ENCODE results near the gene BZW1. TPM values are rescaled to one million over a fixed set of nuclear protein-coding genes. Genes with fewer than 3 reads are reported as not detected.

Gene BZW1
- total RNA-seq, 1 donor from 2014 or later: 63.2 TPM

GRCh38 chr2:200847939-200848338 is 36.2 kb downstream of the BZW1 start:
- intact Hi-C loops (cut with micrococcal nuclease): no loop called here
- Histone ChIP-seq H3K9me3 (replicated peaks) (no peaks in the 10 kb centered on the region), H3K4me1 (no peaks in the 10 kb centered on the region), H3K4me3 (no peak overlapping the region), H3K27ac (replicated peaks) (no peak overlapping the region), H3K27me3 (ENCODE audit: low read depth) (no peaks in the 10 kb centered on the region), H3K36me3 (peaks cover 25% of the 10 kb centered on the region)
- no peak for TF ChIP-seq CTCF (IDR thresholded peaks at IDR 0.05; ENCODE audit: borderline replicate concordance)
- no peak for DNase-seq

- Histone ChIP-seq H3K27ac (replicated peaks) (no peak overlapping the region), H3K27me3 (ENCODE audit: low read depth) (no peaks in the 10 kb centered on the region), H3K4me1 (peaks cover 2% of the 10 kb centered on the region), H3K9me3 (replicated peaks) (no peaks in the 10 kb centered on the region), H3K36me3 (peaks cover 52% of the 10 kb centered on the region), H3K4me3 (no peak overlapping the region)
- DNase-seq: no peak
- intact Hi-C loops (cut with micrococcal nuclease): no loop called here
- TF ChIP-seq CTCF (IDR thresholded peaks at IDR 0.05; ENCODE audit: borderline replicate concordance): no peak
Observed at GRCh38 chr2:200850512-200851256, 39.0 kb downstream of the BZW1 start.

- Histone ChIP-seq H3K9me3 (replicated peaks) (no peaks in the 10 kb centered on the region), H3K27me3 (ENCODE audit: low read depth) (no peaks in the 10 kb centered on the region), H3K4me1 (peaks cover 12% of the 10 kb centered on the region), H3K27ac (replicated peaks) (no peak overlapping the region), H3K36me3 (peaks cover 62% of the 10 kb centered on the region), H3K4me3 (no peak overlapping the region)
- intact Hi-C loops (cut with micrococcal nuclease): no loop called here
- DNase-seq: no peak
- TF ChIP-seq CTCF (IDR thresholded peaks at IDR 0.05; ENCODE audit: borderline replicate concordance): no peak
Observed at GRCh38 chr2:200851398-200852248, 39.9 kb downstream of the BZW1 start.

GRCh38 chr2:200852605-200853004 is 40.9 kb downstream of the BZW1 start:
- intact Hi-C loops (cut with micrococcal nuclease): no loop called here
- no peaks in the 10 kb centered on the region for H3K9me3 ChIP-seq (replicated peaks)
- no peaks in the 10 kb centered on the region for H3K27me3 ChIP-seq (ENCODE audit: low read depth)
- H3K4me3 ChIP-seq: no peak overlapping the region
- H3K36me3 ChIP-seq: peaks cover 71% of the 10 kb centered on the region
- no peak for TF ChIP-seq CTCF (IDR thresholded peaks at IDR 0.05; ENCODE audit: borderline replicate concordance)
- peaks cover 21% of the 10 kb centered on the region for H3K4me1 ChIP-seq
- no peak for DNase-seq
- no peak overlapping the region for H3K27ac ChIP-seq (replicated peaks)

GRCh38 chr2:200856806-200857205 is 45.1 kb downstream of the BZW1 start:
- Histone ChIP-seq H3K4me3 (no peak overlapping the region), H3K36me3 (peaks cover 95% of the 10 kb centered on the region), H3K4me1 (peaks cover 63% of the 10 kb centered on the region), H3K27me3 (ENCODE audit: low read depth) (no peaks in the 10 kb centered on the region), H3K9me3 (replicated peaks) (no peaks in the 10 kb centered on the region), H3K27ac (replicated peaks) (no peak overlapping the region)
- intact Hi-C loops (cut with micrococcal nuclease): no loop called here
- TF ChIP-seq CTCF (IDR thresholded peaks at IDR 0.05; ENCODE audit: borderline replicate concordance): no peak
- DNase-seq: no peak

Measured in left ventricle myocardium inferior (tissue), 1 donor.